GM20000 (cell line): ENCODE results near the gene SWT1.

ENCODE experiments used
- DNase-seq: peaks from one replicate; pipeline ENCODE4 v3.0.0; 2012; ENCODE audit warnings: low spot score
- TF ChIP-seq, protein P1 (sequence below): IDR thresholded peaks from 2 replicates; pipeline ENCODE4 v1.5.1; 2012; ENCODE audit warnings: mild to moderate bottlenecking, control low read depth; ENCODE audit errors: extremely low read depth, missing control alignments

SWT1 gene

GRCh38 chr1:185291652-185292051 lies 134.7 kb downstream of the SWT1 start:
- no peak for DNase-seq
- TF ChIP-seq, protein P1, sequence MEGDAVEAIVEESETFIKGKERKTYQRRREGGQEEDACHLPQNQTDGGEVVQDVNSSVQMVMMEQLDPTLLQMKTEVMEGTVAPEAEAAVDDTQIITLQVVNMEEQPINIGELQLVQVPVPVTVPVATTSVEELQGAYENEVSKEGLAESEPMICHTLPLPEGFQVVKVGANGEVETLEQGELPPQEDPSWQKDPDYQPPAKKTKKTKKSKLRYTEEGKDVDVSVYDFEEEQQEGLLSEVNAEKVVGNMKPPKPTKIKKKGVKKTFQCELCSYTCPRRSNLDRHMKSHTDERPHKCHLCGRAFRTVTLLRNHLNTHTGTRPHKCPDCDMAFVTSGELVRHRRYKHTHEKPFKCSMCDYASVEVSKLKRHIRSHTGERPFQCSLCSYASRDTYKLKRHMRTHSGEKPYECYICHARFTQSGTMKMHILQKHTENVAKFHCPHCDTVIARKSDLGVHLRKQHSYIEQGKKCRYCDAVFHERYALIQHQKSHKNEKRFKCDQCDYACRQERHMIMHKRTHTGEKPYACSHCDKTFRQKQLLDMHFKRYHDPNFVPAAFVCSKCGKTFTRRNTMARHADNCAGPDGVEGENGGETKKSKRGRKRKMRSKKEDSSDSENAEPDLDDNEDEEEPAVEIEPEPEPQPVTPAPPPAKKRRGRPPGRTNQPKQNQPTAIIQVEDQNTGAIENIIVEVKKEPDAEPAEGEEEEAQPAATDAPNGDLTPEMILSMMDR: no peak

DNA sequence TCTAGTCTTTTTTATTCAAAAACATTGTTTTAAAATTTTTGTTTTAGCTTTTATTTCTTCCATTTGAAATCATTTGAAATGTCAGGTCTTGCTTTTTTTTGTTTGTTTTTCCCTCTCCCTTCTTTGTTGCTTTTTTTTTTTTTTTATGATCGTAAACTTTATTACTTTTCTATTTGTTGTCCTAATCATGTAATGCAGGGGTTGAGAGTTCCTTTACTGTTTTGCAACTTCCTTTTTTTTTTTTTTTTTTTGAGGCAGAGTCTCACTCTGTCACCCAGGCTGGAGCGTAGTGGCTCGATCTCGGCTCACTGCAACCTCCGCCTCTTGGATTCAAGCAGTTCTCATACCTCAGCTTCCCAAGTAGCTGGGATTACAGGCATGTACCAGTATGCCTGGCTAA lies 135.3 kb downstream of the SWT1 start:
- no peak for DNase-seq
- TF ChIP-seq, protein P1: no peak

- no peak for DNase-seq
- TF ChIP-seq, protein P1: no peak
Observed at GRCh38 chr1:185293967-185294542, 137.1 kb downstream of the SWT1 start.

DNA sequence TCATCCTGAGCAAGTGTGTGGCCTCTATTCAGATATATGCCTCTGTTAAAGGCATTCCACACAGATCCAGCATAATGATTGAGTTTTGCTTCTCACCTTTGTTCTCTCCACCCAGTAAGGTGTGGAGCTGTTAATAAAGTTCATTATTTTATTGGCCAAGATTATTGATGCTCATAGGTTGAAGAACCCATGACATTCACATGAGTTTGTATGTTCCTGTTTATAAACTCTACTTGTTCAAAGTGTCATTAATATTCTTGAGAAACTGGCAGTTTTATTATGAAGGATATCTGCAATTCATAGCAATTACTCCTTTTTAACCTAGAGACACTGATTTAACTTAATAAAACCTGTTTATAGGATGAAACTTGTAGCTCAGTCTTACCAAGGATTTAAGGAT lies 138.1 kb downstream of the SWT1 start:
- DNase-seq: no peak
- TF ChIP-seq, protein P1: no peak

- DNase-seq: no peak
- TF ChIP-seq, protein P1: no peak
Observed at GRCh38 chr1:185297982-185298381, 141.0 kb downstream of the SWT1 start.

- no peak for DNase-seq
- TF ChIP-seq, protein P1: no peak
Observed at GRCh38 chr1:185300152-185300551, 143.2 kb downstream of the SWT1 start.

GRCh38 chr1:185305419-185305818 lies 148.5 kb downstream of the SWT1 start:
- TF ChIP-seq, protein P1: no peak

More at GRCh38 chr1:185305419-185305818, 148.5 kb downstream of the SWT1 start:
- no peak for DNase-seq
